GM21737 (cell line): Measurements from ENCODE around the gene SRGAP3.

Experiments used
- ATAC-seq: cut with Tn5 transposase; IDR thresholded peaks from one replicate; pipeline ENCODE4 v1.9.1; 2021; ENCODE audit warnings: mild to moderate bottlenecking, moderate library complexity; ENCODE audit not compliant: unreplicated experiment

SRGAP3 gene

GRCh38 chr3:9204253-9204992, 45.0 kb downstream of the SRGAP3 start:
- ATAC-seq: no peak

- ATAC-seq: no peak
Measured at GRCh38 chr3:9203317-9203716, 46.1 kb downstream of the SRGAP3 start.

DNA sequence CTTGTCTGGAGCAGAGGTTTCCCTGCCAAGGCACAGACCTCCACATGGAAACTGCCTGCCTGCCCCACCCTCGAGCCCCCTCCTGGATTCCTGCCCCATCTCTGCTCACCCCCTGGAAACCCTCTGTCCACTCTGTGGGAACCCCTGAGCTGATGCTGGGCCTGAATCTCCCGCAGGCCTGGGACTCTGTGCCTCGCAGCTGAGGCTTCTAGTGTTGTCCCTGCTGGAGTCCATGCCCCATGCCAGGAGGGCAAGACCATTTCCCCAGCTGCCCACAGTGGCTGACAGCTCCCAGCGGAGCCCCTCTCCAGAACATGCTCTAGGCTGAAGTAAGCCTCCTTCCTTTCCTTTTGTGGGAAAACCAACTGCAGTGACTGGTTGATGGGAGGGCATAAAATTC, 46.9 kb downstream of the SRGAP3 start:
- ATAC-seq: no peak

DNA sequence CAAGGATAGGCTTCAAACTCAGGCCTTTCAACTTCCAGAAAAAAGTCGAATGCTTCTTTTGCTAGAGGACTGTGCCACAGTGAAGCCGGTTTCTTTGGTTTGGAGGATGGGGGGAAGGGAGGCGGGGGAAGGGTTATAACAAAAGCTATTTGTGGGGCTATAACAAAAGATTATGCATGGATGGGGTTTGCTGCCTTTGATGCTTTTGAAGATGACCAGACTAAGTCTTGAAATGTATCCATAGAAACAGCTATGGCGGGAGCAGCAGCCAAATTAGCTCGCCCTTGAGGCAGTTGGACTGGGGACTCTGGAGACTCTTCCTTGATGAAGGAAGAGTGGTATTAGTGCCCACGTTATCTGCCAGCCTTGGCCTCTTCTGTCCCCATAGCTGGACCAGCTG, 47.5 kb downstream of the SRGAP3 start:
- no peak for ATAC-seq

- no peak for ATAC-seq
Measured at GRCh38 chr3:9201266-9201665, 48.2 kb downstream of the SRGAP3 start.

GRCh38 chr3:9199775-9200174, 49.7 kb downstream of the SRGAP3 start:
- no peak for ATAC-seq

DNA sequence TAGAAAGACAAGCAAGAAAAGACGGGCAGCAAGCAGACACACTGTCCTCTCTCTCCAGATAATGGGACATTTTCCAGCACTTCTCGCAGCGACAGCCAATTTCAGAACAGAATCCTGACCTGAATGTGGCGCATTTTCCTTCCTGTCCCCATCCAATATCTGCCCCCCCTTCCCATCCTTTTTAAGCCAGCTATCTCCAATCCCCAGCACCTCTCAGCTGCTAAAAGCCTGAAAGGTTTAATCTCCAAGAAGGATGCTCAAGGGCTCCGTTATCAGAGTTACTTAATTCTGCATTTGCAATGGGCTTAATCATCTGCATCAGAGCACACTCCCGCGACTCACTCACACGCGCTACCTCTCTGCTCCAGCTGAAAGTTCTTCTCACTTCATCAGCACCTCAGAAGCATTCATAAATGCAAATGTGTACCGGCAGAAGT, 50.5 kb downstream of the SRGAP3 start:
- no peak for ATAC-seq

GRCh38 chr3:9198261-9198660, 51.2 kb downstream of the SRGAP3 start:
- no peak for ATAC-seq

- ATAC-seq: no peak
Measured at GRCh38 chr3:9196020-9196419, 53.4 kb downstream of the SRGAP3 start.

GRCh38 chr3:9195390-9195789, 54.1 kb downstream of the SRGAP3 start:
- ATAC-seq: no peak

- ATAC-seq: no peak
Measured at GRCh38 chr3:9194509-9195184, 54.8 kb downstream of the SRGAP3 start.

DNA sequence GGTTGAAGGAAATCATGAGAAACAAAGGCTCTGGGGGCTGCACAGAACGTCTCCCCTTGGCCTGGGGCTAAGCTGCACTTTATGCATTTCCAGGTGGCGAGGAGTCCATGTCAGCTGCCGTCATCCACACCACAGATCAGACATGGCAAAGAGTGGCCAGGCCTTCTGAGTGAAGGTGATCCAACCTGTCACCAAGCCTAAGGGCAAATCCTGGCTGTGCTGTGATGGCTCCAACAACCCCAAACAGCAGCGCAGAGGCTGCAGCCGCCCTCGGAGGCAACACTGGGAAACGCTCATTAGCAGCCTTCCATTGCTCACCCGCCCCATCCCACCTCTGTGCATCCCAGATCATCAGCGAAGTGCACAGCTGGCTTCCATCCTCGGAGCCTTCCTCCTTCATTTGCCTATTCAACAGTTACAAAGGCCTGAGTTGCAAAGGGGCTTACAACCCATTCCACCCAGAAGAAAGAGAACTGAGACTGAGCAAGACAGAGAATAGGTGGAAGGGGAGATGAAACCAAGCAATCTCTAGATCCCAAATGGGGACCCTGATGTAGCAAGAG, 55.7 kb downstream of the SRGAP3 start:
- ATAC-seq: no peak

DNA sequence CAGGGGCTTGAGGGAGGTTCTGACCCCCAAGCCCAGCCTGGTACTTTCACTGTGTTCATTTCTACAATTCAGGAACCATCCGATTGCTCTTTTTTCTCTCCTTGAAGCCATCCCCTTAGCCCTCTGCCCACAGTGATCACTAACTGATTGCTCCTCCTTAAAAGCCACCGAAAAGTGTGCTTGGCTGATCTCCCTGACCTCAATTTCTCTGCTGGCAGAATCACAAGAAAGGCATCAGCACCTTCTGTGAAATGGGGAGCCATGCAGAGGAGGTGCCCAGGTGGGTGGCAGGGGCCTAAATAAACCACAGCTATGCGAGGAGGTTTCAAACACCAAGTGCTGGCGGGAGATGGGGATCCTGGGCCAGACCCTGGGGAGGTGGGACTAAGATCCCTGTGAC, 56.2 kb downstream of the SRGAP3 start:
- no peak for ATAC-seq

GRCh38 chr3:9192248-9193025, 57.0 kb downstream of the SRGAP3 start:
- no peak for ATAC-seq

DNA sequence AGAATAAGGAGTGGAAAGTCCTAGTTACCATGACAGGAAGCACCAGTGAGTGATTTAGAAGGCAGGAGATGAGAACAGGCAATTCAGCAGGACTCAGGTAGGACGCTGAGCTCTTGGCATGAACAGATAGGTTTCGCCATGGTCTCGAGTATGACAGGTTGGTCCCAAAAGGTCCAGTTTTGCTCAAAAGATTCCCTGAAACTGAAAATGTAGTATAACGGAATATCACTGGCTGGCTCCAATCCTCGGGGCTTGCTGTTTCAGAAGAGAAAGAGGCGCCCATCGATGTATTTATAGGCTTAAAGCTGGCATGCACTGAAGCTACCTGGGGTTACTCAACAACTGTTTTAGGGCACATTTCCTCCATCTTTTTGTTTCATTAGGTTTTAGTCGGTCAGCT, 59.2 kb downstream of the SRGAP3 start:
- no peak for ATAC-seq

GRCh38 chr3:9188583-9188982, 60.9 kb downstream of the SRGAP3 start:
- ATAC-seq: no peak

- ATAC-seq: no peak
Measured at GRCh38 chr3:9185701-9186100, 63.7 kb downstream of the SRGAP3 start.

- no peak for ATAC-seq
Measured at GRCh38 chr3:9185046-9185445, 64.4 kb downstream of the SRGAP3 start.

GRCh38 chr3:9184461-9184835, 65.0 kb downstream of the SRGAP3 start:
- no peak for ATAC-seq

DNA sequence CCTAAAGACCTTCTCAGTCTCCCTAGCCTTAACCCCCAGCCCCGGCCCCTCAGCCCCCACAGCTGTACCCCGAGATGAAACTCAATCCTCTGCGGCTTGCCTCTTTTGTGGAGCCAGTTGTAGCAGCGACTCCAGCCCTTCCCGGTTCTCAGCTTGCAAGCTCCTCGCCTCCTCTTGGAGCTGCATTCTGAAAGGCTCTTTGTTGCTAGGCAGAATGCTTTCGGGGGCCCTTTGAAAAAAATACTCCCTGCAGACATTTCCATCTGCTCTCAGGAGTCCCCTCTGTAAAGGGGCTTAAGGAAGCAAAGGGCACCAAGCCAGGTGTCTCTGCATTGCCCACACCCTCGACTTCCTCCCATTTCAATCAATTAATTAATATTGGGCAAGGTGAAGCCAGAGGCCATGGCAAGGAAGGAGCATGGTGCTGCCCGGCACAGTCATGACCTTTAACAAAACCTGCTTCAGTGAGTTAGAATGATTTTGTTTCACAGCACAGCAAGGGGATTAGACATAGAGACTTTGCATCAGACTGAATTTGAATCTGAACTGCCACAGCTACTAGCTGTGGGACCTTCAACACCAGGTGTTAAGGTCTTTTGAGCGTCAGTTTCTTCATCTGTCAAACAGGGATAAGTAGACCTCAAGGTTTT, 65.5 kb downstream of the SRGAP3 start:
- ATAC-seq: no peak

DNA sequence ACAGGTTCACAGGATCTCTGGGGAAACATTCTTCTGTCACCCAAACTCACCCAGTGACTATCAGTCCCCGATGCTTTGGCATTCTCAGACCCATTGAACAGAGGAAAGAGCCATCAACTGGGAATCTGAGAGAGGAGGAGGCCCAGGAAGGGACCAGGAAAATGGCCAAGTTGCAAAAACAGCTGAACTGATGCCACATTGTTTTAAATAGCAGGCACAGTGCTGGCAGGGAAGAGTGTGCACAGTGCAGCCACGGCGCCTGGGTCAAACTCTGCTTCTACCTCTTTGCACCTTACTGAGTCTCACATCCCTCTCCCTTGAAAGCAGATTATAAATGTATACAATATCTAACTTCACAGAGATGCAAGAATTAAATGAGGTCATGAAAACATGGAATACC, 66.4 kb downstream of the SRGAP3 start:
- no peak for ATAC-seq
